HG03558 (cell line): Measurements from ENCODE around the gene TFR2.

Experiments
- ATAC-seq: cut with Tn5 transposase; IDR thresholded peaks from one replicate; pipeline ENCODE4 v1.9.1; 2021; ENCODE audit warnings: moderate number of reproducible peaks; ENCODE audit not compliant: unreplicated experiment; ENCODE audit errors: extremely low read depth

The TFR2 gene

DNA sequence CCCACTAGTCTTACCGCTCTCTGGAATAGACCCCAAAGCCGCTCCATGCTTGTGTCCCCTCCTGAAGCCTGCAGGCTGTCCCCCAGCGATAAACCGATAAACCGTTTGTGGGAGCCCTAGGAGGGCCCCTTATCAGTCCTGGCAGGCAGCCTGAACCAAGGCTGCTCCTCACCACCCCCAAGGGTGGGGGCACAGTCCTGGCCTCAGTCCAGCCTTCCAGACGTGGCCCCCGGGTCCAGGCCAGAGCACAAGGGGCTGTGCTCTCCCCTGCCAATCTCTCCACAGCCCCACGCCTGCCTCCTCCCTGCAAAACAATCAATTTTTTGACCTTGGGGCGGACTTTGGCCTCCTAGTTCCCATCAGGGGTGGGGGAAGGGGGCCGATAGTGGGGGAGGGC, at the start of gene TFR2:
TFR2 (minus strand) TSS at position 90 of the 397 bp plus-strand sequence; CDS start at position 47, 43 bp downstream.
- ATAC-seq = no peak

DNA sequence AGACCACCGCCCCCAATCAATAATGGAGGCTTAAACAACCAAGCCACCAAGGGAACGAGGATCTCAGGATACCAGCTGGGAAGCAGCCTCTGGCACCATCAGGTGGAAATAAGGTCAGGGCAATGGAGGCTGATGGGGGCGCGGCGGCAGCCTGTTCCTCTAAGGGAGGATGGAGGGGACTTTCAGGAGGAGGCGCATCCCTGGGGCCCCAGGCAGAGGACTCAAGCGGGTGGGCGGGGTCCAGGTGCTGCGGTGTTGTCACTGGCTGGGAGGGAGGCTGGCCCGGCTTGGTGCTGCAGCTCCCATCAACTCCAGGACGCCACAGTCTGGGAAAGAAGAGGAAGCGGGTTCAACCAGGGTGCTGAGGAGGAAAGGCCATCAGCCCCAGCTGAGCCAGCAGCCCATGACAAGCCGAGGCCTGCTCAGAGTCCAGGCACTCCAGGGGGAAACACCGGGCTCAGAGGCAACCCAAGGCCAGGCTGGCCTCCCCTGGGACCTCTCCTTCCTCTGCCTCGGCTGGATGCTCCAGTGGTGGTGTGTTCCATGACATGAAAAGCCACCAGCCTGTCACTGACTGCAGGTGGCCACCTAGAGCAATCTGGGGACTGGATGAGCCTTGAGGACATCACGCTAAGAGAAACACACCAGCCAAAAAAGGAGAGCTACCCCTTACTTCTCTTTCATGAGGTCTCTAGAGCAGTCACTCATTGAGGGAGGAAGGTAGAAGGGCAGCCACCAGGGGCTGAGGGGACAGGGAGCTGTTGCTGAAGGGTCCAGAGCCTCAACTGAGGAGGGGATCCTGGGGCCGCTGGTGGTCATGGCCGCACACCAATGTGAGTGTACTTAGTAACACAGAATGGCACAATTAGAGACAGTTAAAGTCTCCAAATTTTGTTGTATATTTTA, 48.1 kb upstream of the TFR2 start:
- ATAC-seq = no peak

DNA sequence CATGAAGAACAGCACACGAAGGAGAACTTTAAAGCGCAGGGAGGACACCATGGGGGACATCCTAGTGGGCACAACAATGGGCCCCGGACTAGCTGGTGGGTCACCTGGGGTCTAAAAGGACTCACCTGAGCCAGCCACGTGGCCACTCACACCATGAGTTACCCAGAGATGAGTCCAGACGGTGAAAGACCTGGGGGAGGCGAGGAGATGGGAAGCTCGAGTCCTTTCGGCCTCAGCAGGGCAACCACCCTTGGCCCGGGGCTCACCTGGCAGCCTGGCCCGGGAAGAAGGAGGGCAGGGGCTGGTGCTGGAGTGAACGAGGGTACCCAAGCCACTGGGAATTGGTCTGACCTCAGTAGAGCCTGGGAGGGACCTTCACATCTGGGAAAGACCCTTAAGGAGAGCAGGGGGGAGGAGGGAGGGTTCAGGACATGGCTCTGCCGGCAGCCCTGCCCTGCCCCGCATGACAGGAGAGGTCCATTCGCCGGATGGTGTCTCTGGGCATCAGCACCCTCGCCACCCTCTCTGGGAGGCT, 47.0 kb upstream of the TFR2 start:
- no peak for ATAC-seq

DNA sequence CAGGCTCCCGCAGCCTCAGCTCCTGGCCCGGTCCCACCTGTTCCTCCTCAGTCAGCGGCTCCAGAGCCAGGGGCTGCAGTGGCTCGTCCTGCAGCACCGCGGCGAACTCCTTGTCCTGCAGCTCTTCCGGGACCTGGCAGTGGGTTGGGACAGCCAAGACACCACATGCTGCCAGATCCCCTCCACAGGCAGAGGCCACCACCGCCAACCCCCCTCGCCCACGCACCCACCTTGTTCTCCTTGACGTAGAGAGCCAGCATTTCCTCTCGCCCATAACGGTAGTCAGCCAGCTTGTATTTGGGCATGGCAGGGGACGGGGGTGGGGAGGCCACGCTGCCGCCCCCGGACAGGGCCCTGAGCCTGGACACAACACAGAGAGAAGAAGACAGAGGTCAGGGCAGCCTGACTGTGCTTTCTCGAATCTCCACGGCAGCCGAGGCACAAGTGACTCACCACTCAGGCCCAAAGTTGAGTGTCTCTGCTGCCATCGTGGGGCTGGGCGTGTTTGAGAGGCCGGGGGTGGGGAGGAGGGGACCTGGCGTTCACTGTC, 46.5 kb upstream of the TFR2 start:
- ATAC-seq = no peak

DNA sequence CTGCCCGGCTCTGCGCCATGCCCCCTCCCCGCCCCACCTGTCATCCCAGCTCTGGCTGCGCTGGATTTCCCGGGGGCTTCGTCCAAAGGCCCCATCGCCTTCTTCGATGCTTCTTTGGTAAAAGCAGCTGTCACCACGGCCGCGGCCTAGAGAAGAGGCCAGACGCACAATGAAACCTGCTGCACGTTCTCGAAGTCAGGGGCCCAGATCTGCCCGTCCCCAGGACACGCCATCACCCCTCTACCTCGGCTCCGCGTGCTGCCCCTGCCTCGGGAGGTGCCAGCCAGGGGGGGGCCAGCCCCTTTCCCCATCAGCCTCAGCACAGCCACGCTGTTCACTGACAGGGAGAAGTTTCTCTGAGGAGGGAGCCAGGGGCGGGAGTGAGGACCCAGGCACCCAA, 45.9 kb upstream of the TFR2 start:
- ATAC-seq = no peak

DNA sequence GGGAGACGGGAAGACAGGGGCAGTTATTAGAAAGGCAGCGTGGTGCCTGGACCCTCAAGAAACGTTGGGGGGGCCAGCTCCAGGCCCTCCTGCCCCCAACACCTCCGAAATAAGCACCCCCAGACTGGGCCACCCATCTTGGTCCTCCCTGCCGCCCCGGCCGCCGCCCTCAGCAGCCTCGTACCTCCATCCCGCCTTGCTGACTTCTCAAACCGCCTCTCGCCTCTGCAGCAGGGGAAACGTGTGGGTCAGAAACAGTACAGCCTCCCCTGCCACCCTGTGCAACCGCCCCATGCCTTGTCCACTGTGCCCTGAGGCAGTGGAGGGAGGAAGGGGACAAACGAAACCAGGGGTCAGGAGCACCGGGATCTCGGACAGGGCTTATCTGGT, 45.5 kb upstream of the TFR2 start:
- no peak for ATAC-seq

DNA sequence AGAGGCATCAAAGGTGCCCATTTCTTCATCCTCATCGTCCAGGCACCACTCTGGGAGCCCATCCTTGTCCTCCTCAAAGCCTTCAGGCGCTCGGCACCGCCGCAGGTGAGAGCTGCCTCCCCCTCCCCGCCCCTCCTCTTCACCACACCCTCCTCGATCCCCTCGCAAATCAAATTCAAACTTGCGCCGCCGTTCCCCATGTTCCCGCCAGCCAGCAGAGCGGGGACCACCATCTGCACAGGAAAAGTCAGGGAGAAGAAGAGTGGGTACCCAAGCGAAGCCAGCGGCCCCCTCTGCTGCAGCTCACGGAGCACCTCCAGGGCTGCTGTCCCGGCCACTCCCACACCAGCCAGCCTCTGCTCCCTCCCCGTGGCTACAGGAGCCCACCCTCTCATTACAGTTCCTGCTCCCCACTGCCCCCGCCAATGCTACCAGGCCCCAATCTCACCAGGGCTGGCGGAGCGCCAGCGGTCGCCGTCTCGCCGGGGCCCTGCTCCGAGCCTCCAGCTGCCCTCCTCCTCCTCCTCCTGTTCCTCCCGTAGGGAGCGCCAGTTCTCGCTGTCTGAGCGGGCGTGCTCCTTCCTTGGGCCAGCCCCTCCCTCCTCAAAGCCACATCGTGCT, 45.0 kb upstream of the TFR2 start:
- no peak for ATAC-seq

DNA sequence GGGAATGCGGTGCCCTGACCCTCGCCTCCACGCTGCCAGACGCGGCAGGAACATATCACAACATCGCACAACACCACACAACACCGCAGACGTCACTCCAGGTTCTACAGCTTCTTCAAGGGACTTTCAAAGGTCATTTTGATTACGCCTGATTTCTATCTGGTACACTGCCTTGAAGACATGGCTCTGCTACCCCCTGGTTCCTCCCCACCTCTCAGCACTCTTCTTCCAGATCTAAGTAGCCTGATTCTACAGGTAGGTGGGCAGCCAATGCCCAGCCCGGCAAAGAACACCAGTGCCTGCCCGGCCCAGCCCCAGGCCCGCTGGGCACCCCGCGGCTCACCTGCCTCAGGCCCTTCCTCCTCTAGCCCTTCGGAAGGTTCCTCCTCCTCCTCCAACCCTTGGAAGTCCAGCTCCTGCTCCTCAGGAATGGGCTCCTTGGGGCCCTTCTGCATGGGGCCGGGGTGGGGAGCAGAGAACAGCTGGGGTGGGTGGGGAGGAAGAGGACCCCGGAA, 44.3 kb upstream of the TFR2 start:
- no peak for ATAC-seq

DNA sequence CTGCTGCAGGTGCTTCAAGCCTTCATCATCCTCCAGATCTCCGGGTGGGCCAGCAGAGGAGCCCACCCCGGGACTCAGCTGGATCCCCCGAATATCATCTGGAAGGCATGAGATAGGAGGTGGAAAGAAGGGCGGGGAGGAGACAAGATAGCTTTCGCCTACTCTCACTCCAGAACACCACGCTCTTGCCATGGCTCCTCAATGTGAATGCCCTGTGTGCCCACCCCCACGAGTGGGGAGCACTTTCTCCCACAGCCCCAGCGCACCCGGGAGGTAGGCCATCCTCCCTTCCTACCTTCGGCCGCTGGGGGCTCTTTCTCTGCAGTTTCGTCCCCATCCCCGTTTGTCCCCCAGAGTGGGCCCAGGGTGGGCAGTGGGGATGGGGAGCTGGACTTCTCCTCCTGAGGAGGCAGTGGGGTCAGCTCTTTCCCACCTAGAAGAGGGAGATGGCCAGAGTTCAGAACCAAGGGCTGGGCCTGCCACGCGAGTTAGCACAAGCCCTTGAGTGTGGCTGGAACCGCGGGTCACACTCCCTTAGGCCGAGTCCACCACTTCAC, 43.8 kb upstream of the TFR2 start:
- ATAC-seq = no peak

DNA sequence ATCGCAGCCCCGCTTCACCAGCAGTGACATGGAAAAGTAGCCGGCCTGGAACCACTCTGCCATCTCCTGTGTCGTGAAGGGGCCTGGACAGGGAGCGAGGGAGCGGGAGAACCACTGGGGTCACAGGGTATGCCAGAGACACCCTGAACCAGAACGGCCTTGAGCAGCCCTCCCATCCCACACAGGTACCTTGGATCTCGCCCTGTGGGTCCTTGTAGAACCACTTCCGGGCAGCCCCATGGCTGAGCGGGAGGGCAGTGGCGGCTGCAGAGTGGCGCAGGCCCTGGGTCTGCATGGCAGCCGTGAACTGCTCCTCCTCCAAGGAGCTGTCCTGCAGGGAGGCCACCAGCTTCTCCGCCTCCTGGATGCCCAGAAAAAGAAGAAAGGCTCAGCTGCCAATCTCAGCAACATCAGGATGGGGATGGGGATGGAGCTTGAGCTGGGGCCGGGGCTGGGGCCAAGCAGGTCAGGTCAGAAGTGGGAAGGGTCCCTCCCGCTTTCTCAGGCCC, 43.2 kb upstream of the TFR2 start:
- ATAC-seq = no peak

DNA sequence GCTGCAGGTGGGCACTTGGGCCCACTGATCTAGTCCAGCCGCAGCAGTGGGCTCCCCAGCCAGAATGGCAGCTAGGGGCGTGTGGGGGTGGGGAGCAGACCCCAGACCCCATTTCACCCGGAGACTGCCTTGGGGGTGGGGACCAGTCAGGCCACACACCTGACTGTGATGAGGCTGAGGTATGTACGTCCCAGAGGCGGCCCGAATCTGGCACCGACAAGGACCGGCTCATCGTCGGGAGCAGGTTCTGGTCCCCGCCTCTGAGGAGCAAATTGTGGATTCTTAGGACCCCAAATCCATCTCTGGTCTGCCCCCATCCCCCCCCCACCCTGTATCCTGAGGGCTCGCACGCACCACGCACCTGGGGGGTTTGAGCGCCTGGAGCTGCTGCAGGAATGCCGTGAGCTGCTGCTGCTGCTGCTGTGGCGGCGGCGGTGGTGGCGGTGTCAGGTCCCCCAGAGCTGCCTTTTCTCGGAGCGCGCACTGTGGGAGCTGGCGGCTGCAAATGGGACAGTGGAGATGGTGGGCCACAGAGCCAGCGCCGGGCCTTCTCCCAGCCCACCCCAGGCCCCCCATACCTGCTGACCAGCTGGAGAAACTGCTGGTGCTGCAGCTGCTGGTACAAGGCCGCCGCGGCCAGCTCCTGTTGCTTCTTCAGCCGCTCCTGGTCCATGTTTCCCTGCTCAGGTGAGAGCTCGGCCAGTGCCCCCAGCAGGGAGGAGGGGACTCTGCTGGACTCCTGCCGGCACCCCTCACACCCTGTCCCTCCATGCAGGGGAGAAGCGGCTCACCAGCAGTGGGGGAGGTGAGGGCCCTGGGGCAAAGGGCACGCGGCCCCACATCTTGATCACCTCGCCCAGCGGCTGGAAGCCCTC, 42.5 kb upstream of the TFR2 start:
- no peak for ATAC-seq

DNA sequence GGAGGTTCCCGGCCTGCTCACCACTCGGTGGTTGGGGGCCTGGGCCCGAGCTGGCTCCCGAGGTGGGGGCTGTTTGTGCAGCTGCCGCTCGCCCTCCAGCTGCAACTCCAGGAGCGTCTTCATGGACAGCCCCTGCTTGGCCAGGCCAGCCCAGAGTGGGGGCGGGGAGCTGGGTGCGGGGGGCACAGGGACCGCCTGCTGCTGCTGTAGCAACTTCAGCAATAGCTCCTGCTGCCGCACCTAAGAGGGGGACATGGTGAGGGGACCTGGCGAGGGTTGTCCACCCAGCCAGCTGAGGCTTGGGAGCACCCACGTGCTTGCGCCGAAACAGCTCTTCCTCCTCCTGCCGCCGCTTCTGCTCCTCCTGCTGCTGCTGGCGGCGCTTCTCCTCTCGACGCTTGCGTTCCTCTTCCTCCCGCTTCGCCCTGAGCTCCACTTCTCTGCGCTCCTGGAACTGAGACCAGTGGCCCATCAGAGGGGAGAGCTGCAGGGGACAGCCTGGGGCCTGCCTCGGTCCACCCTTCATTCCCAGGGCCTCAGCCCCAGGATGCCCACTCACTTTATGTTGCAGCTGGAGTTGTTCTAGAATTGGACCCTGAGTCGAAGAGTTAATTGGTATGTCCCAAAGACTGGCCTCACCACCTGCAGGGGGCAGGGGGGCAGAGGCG, 41.8 kb upstream of the TFR2 start:
- no peak for ATAC-seq

DNA sequence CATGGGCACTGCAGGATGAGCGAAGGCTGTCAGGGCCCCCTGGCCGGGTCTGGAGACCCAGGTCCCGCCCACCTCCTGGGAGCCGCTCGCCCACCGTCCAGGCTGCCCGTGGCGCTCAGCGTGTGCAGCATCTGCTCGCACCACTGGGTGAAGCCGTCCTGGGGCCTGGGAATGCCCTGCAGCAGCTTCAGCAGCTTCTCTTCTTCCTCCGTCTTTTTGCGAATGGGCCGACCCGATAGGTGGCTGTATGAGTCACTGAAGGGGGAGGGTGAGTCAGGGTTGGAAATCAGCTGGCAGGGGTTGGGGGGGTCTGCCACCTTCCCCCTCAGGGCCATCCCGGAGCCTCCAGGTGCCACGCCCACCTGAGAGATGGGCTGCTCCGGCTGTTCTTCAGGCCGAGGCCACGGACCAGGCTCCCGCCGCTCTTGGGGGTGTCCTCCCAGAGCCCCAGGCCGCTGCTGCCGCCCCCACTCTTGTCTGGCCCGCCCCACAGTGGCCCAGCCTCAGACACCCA, 40.9 kb upstream of the TFR2 start:
- no peak for ATAC-seq

DNA sequence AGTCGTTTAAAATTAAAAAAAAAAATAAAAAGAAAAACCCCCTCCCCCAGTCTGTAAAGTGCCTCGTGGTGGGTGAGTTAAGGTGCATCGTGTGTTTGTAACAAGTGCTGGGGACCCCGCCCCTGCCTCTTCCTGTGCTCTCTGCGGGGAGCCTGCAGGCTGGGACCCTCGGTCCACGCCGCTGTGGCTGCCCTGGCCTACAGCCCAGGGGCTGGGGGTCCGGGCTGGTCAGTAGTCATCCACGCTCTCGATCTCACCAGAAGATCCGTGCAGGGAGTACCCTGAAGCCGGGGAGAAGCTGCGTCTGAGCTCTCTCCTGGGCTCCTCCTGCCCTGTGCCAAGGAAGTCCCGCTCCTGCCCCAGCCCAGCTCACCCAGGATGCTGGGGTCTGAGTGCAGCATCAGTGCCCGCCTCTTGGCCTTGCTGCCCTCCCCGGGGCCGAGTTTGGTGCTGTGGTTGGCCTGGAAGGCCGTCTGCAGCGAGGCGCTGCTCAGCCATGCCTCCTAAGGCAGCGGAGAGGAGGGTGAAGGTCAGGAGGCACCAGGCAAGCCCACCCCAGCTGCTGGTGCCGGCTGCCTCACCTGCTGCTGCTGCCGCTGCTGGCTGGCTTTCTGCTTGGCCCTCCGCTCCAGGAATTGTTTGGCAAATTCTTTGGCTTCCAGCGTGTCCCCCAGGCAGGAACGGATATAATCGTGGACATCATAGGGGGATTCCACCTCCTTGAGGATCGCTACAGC, 40.3 kb upstream of the TFR2 start:
- no peak for ATAC-seq

DNA sequence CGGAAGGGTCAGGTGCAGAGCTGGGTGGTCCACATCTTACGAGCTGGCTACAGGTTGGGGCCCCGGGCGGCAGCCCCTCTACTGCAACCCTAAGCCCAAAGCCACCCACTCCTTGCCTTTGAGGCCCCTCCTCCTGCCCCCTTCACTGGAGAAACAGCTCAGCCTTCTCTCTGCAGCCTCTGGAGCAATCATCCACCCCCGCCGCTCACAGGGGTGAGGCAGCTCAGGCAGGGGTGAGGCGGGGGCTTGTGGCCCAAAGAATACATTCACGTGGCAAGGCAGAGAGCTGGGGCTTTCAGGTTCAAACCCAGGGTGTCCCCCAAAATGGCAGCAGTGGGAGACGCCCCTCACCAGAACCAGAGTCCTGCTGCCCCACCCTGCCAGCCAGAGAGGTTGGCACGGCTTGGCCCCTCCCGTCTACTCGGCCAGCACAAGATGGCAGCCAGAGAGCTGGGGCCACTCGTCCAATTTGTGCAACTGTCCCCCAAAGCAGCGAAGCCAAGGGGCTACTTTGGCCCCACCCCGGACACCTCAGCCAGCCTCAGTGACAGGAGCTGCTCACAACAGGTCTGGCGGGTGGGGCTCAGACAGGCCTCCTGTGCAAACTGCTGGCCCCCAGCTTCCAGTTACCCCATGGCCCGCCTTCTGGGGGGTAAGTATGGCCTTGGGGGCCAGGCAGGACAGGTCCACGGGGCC, 39.4 kb upstream of the TFR2 start:
- ATAC-seq = no peak

DNA sequence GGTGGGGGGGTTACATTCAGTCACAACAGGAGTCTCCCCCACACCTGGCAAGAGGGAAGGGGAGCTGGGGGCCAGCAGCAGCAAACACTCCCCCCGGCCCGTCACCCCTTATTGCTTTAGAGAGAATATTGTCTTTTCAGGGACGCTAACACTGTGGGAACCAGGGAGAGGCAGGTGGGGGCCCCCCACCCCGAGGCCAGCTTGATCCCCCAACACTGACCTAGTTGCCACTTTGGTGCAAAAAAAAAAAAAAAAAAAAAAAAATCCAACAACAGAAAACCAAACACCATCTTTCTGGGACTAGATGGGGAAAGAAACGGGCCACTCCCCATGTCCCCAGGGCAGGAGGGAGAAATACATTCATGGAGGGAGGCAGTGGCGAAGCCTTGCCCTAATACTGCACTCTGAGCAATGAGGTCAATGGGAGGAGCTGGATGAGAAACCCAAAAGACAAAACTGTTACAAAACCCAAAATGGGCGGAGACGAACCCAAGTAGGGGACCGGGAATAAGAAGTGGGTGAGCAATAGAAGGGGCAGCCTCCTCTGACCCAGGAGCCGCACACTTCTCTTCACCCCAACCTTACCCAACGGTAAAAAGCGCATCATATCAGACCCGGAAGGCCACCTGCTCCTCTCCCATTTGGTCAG, 38.7 kb upstream of the TFR2 start:
- ATAC-seq = no peak
